Activated naive CD8-positive, alpha-beta T cell (primary cell): ENCODE results near the gene FAM204A.

ENCODE experiments used
- H3K27ac Mint-ChIP-seq: one replicate; pipeline ENCODE4 v1.8.0; 2021; ENCODE audit warnings: mixed read lengths
- H3K27me3 Mint-ChIP-seq: one replicate; pipeline ENCODE4 v1.8.0; 2021; ENCODE audit warnings: mixed read lengths
- H3K36me3 Mint-ChIP-seq: one replicate; pipeline ENCODE4 v1.8.0; 2021; ENCODE audit warnings: mixed read lengths
- H3K4me1 Mint-ChIP-seq: one replicate; pipeline ENCODE4 v1.8.0; 2021; ENCODE audit warnings: low read depth, mixed read lengths
- H3K4me3 Mint-ChIP-seq: one replicate; pipeline ENCODE4 v1.8.0; 2021; ENCODE audit warnings: mild to moderate bottlenecking, mixed read lengths
- H3K9me3 Mint-ChIP-seq: one replicate; pipeline ENCODE4 v1.8.0; 2021; ENCODE audit warnings: low read depth, mixed read lengths

Gene FAM204A

DNA sequence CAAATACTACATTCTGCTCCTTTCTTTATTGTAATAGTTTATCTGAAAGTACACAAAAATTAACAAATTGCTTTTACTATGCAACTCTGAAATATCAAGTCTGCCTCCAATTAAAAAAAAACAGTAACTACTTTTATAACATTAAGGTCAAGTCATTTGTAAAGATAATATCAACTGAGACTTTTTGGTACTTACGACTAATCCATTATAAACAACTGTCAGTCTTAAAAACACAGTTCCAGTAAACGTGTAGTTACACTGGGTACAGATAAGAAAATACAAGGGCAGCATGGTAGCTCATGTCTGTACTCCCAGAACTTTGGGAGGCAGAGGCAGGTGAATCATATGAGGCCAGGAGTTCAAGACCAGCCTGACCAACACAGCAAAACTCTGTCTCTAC is 32.2 kb downstream of the FAM204A start:
- Mint-ChIP-seq H3K27ac (no peak overlapping the region), H3K27me3 (no peaks in the 10 kb centered on the region), H3K9me3 (no peaks in the 10 kb centered on the region), H3K4me3 (no peak overlapping the region), H3K36me3 (peaks cover 2% of the 10 kb centered on the region), H3K4me1 (no peaks in the 10 kb centered on the region)

GRCh38 chr10:118308664-118309063 is 33.5 kb downstream of the FAM204A start:
- Mint-ChIP-seq H3K9me3 (no peaks in the 10 kb centered on the region), H3K4me1 (no peaks in the 10 kb centered on the region), H3K27ac (no peak overlapping the region), H3K27me3 (no peaks in the 10 kb centered on the region), H3K36me3 (peaks cover 2% of the 10 kb centered on the region), H3K4me3 (no peak overlapping the region)

DNA sequence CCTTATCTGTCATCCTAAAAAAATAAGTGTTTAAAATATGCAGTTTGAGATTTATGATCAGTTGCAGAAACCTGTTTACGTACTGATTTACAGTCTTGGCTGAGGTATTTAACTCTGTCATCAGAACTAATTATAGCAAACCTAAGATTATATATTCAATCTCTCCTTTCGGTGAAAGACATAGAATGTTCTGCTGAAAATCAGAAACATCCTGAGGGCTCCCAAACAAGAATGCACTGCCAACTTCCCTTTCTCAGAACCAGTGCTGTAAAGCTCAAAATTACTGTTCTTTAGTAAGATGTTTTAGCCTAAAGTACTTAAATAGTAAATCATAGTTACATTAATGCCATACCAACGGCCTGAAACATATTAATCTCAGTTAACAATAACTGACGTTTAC is 34.3 kb downstream of the FAM204A start:
- Mint-ChIP-seq H3K4me3 (no peak overlapping the region), H3K9me3 (no peaks in the 10 kb centered on the region), H3K27me3 (no peaks in the 10 kb centered on the region), H3K27ac (no peak overlapping the region), H3K4me1 (no peaks in the 10 kb centered on the region), H3K36me3 (peaks cover 2% of the 10 kb centered on the region)

GRCh38 chr10:118307220-118307619 is 34.9 kb downstream of the FAM204A start:
- H3K27me3 Mint-ChIP-seq = no peaks in the 10 kb centered on the region
- H3K27ac Mint-ChIP-seq = no peak overlapping the region
- H3K36me3 Mint-ChIP-seq = peaks cover 2% of the 10 kb centered on the region
- H3K4me3 Mint-ChIP-seq = no peak overlapping the region
- H3K9me3 Mint-ChIP-seq = no peaks in the 10 kb centered on the region
- H3K4me1 Mint-ChIP-seq = no peaks in the 10 kb centered on the region

DNA sequence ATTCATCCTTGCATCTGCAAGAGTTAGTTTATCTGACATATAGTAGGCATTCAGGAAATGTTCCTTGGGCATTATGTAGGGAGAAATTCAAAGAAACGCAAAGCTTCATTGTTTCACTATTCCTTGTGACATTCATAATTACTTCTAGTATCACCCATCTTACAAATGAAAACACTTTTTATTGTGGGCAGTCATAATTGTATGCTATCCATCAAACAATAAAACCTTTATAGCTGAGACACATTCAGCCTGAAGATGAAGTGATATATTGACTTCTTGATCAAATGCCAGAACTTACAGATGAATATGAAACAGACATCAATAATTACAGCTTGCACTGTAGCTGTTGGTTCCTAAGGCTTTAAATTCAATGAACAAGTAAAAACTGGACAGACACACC is 36.4 kb downstream of the FAM204A start:
- Mint-ChIP-seq H3K36me3 (peaks cover 2% of the 10 kb centered on the region), H3K27ac (no peak overlapping the region), H3K4me3 (no peak overlapping the region), H3K9me3 (no peaks in the 10 kb centered on the region), H3K27me3 (no peaks in the 10 kb centered on the region), H3K4me1 (no peaks in the 10 kb centered on the region)

- Mint-ChIP-seq H3K27ac (no peak overlapping the region), H3K27me3 (no peaks in the 10 kb centered on the region), H3K4me1 (no peaks in the 10 kb centered on the region), H3K9me3 (no peaks in the 10 kb centered on the region), H3K36me3 (no peaks in the 10 kb centered on the region), H3K4me3 (no peak overlapping the region)
Observed at GRCh38 chr10:118304521-118304920, 37.6 kb downstream of the FAM204A start.

DNA sequence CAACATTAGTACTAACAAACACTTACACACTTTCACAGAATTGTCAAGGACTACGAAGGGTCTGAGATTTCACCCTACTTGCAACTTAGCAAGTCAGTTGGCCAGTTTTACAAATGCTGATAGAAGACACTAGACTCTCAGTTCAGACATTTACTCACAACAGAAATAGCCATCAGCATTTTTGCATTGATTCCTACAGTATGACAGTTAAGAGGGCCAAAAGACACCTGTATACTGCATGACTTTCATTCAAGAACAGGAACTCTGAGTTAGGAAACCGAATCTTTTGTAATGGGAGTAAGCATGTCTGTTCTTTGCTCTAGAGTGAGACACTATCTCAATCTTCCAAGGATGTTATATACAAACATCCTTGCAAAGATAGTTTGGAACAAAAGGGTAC is 40.9 kb downstream of the FAM204A start:
- Mint-ChIP-seq H3K27ac (no peak overlapping the region), H3K4me1 (no peaks in the 10 kb centered on the region), H3K9me3 (no peaks in the 10 kb centered on the region), H3K27me3 (no peaks in the 10 kb centered on the region), H3K4me3 (no peak overlapping the region), H3K36me3 (no peaks in the 10 kb centered on the region)

DNA sequence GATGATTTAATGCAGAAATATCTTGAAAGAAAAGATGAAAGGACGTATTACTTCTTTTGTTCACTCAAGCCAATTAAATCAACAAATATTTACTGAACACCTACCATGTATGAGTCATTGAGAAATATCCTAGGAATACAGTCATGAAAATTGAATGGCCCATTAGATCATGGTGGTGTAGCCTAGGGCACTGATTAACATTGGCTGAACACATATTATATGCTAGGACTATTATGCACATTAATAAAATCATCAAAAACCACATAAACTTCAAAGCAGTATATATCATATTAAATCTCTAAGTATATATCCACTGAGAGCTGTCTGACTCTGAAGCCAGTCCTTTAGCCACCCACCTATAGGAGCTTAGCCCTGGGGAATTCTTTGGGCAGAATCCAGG is 41.8 kb downstream of the FAM204A start:
- H3K4me1 Mint-ChIP-seq = no peaks in the 10 kb centered on the region
- H3K4me3 Mint-ChIP-seq = no peak overlapping the region
- no peaks in the 10 kb centered on the region for H3K9me3 Mint-ChIP-seq
- H3K36me3 Mint-ChIP-seq = no peaks in the 10 kb centered on the region
- no peak overlapping the region for H3K27ac Mint-ChIP-seq
- no peaks in the 10 kb centered on the region for H3K27me3 Mint-ChIP-seq

GRCh38 chr10:118298787-118299186 is 43.3 kb downstream of the FAM204A start:
- Mint-ChIP-seq H3K4me3 (no peak overlapping the region), H3K9me3 (no peaks in the 10 kb centered on the region), H3K27me3 (no peaks in the 10 kb centered on the region), H3K4me1 (no peaks in the 10 kb centered on the region), H3K27ac (no peak overlapping the region), H3K36me3 (no peaks in the 10 kb centered on the region)

DNA sequence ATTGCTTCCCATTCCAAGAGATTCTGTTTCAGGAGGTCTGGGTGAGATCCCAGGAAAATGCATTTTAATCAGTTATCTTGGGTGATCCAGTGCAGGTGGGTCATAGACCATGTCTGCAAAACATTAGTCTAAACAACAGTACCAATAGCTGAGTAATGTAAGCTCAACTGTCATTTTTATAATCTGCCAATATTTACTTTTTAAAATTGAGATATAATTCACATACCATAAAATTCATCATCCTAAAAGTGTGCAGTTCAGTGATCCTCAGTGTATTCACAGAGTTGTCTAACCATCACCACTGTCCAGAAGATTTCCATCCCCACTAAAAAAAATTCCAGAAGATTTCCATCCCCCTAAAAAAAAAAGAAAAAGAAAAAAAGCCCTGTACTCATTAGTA is 51.0 kb downstream of the FAM204A start:
- H3K36me3 Mint-ChIP-seq = no peaks in the 10 kb centered on the region
- H3K27ac Mint-ChIP-seq = no peak overlapping the region
- H3K4me3 Mint-ChIP-seq = no peak overlapping the region
- H3K27me3 Mint-ChIP-seq = peaks cover 22% of the 10 kb centered on the region
- H3K9me3 Mint-ChIP-seq = no peaks in the 10 kb centered on the region
- H3K4me1 Mint-ChIP-seq = no peaks in the 10 kb centered on the region

DNA sequence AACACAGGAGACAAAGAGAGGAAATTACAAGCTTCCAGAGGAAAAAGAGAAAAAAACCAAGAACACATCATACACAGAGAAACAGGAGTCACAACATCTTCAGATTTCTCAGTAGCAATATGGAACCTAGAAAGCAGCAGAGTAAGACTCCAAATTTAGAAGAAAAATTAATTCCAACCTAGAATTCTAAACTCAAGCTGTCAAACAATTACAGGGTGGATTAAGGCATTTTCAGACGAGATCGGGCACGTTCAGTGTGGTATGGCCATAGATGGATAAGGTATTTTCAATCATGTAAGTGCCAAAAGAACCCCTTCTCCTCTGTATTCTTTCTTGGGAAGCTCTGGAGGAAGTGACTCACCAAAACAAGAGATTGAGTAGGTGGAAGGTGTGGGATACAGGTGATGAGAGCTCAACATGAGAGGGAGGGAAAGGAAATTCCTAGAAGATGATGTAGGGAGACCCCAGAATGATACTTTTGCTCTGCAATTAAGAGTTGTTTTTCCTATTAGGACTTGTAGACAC is 51.6 kb downstream of the FAM204A start:
- Mint-ChIP-seq H3K27me3 (peaks cover 22% of the 10 kb centered on the region), H3K4me1 (no peaks in the 10 kb centered on the region), H3K36me3 (no peaks in the 10 kb centered on the region), H3K27ac (no peak overlapping the region), H3K9me3 (no peaks in the 10 kb centered on the region), H3K4me3 (no peak overlapping the region)

DNA sequence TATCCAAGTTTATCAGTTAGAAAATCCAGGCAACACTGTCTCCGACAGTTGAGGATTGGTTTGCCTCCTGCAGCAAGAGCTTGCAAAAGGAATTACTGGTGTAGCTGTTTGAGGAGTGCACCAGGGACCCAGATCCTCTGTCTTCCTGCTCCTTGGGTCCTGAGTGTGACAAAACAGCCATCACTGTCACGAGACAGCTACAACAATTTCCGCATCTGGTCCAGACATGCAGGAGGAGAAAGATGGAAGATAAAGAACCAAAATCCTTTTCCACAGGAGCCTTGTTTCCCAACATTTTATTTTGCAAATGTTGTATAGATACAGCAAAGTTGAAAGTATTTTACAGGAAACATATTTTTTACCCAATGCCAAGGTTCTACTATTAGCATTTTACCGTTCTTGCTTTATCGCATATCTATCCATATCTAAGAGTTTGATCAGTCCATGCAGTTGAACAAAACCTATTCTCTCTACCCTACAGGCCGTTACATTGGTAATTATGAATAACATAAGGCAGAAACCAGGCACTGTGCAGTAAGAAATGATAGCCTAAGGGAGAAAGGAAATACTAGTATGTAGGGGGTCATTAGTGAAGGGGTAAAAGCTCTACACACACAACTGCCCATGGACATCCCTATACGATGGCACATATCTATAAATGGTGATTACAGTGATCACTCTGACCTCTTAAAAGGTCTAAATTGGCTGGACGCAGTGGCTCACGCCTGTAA is 54.9 kb downstream of the FAM204A start:
- no peaks in the 10 kb centered on the region for H3K36me3 Mint-ChIP-seq
- H3K27me3 Mint-ChIP-seq = peaks cover 19% of the 10 kb centered on the region
- no peak overlapping the region for H3K27ac Mint-ChIP-seq
- H3K4me1 Mint-ChIP-seq = no peaks in the 10 kb centered on the region
- H3K9me3 Mint-ChIP-seq = no peaks in the 10 kb centered on the region
- H3K4me3 Mint-ChIP-seq = no peak overlapping the region

- Mint-ChIP-seq H3K4me3 (no peak overlapping the region), H3K27ac (no peak overlapping the region), H3K4me1 (no peaks in the 10 kb centered on the region), H3K9me3 (no peaks in the 10 kb centered on the region), H3K36me3 (no peaks in the 10 kb centered on the region), H3K27me3 (peaks cover 13% of the 10 kb centered on the region)
Observed at GRCh38 chr10:118286051-118286838, 55.9 kb downstream of the FAM204A start.

GRCh38 chr10:118282670-118283069 is 59.5 kb downstream of the FAM204A start:
- no peaks in the 10 kb centered on the region for H3K36me3 Mint-ChIP-seq
- H3K4me3 Mint-ChIP-seq = no peak overlapping the region
- peaks cover 10% of the 10 kb centered on the region for H3K27me3 Mint-ChIP-seq
- no peak overlapping the region for H3K27ac Mint-ChIP-seq
- no peaks in the 10 kb centered on the region for H3K9me3 Mint-ChIP-seq
- no peaks in the 10 kb centered on the region for H3K4me1 Mint-ChIP-seq

DNA sequence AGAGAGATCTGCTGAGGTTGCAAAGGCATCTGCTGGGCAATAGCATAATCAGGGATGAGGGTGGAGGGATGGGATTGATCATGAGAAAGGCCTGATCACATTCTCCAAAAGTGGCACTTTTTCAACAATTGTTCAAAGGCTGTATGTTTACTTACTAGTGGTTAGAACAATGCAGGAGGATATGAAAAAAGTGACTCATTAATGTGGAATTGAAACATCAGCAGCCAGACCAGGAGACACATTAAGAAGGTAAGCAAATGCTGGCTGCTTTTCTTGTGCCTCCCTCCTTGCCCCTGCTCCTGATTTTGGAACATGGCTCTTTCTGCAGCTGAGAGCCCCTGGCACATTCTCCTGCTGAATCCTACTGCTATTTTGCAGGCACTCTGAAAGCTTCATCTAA is 63.5 kb downstream of the FAM204A start:
- Mint-ChIP-seq H3K27ac (no peak overlapping the region), H3K4me1 (no peaks in the 10 kb centered on the region), H3K9me3 (no peaks in the 10 kb centered on the region), H3K4me3 (no peak overlapping the region), H3K36me3 (no peaks in the 10 kb centered on the region), H3K27me3 (peaks cover 5% of the 10 kb centered on the region)
